K562 treated with DMSO at 1 percent for 24 hours (cell line): ENCODE results near the gene IL15. TPM values are rescaled to one million over a fixed set of nuclear protein-coding genes. Genes with fewer than 3 reads are reported as not detected.

Source experiments
- total RNA-seq: library from RNA; unstranded; fragments of 300-600 nt; gene quantifications from 2 replicates; pipeline ENCODE4 v1.2.3, GENCODE V29; 2022; ENCODE audit warnings: low read depth; ENCODE audit not compliant: insufficient read depth

IL15 gene
- 0.67 and 1.4 TPM in 2 replicates for total RNA-seq

GRCh38 chr4:141636082-141636770, at the start of gene IL15:
TSS of gene IL15 (plus strand) at chr4:141636583. CDS start at chr4:141719465, 82,882 bp downstream.

